ENCODE data around the gene WWP2. TPM values are rescaled to one million over a fixed set of nuclear protein-coding genes. Genes with fewer than 3 reads are reported as not detected.
A peak's percentile ranks its signal among the peaks of the same experiment; 100 is the strongest.

Gene WWP2
- total RNA-seq, 1 donor from 2014 or later, result 39.9 TPM

DNA sequence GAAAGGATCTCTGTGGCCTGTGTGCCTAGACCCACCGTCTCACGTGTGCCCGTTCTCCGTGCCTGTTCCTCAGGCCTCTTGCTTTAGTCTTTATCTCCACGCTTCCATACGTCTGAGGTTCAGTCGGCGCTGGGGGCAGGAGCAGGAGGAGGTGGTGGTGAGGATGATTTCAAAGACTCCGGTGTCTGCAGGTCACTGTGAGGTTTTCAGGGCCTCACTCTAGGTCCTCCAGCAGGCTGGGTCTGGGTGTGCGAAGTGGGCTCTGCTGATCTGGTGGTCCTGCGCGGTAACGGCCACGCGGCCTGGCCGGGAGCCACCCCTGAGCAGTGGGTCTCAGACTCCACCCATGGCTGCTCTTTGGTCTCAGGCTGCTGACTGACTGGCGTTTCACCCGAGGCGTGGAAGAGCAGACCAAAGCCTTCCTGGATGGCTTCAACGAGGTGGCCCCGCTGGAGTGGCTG is 174.6 kb downstream of the WWP2 start:
- Mint-ChIP-seq H3K9me3 (ENCODE audit: low read depth) (no peaks in the 10 kb centered on the region), H3K27me3 (ENCODE audit: low read depth) (no peaks in the 10 kb centered on the region), H3K27ac (ENCODE audit: unreplicated experiment) (no peak overlapping the region), H3K4me3 (ENCODE audit: unreplicated experiment) (no peak overlapping the region), H3K36me3 (ENCODE audit: low read depth) (peaks cover 47% of the 10 kb centered on the region), H3K4me1 (ENCODE audit: low read depth) (no peaks in the 10 kb centered on the region)
- peak; percentile 68 for DNase-seq (ENCODE audit: low spot score)
- TF ChIP-seq CTCF (IDR thresholded peaks at IDR 0.05), result no peak

GRCh38 chr16:69937465-69937951 is 175.4 kb downstream of the WWP2 start:
- Mint-ChIP-seq H3K9me3 (ENCODE audit: low read depth) (no peaks in the 10 kb centered on the region), H3K4me1 (ENCODE audit: low read depth) (peaks cover 3% of the 10 kb centered on the region)
- peak; percentile 62 for TF ChIP-seq CTCF (IDR thresholded peaks at IDR 0.05)

DNA sequence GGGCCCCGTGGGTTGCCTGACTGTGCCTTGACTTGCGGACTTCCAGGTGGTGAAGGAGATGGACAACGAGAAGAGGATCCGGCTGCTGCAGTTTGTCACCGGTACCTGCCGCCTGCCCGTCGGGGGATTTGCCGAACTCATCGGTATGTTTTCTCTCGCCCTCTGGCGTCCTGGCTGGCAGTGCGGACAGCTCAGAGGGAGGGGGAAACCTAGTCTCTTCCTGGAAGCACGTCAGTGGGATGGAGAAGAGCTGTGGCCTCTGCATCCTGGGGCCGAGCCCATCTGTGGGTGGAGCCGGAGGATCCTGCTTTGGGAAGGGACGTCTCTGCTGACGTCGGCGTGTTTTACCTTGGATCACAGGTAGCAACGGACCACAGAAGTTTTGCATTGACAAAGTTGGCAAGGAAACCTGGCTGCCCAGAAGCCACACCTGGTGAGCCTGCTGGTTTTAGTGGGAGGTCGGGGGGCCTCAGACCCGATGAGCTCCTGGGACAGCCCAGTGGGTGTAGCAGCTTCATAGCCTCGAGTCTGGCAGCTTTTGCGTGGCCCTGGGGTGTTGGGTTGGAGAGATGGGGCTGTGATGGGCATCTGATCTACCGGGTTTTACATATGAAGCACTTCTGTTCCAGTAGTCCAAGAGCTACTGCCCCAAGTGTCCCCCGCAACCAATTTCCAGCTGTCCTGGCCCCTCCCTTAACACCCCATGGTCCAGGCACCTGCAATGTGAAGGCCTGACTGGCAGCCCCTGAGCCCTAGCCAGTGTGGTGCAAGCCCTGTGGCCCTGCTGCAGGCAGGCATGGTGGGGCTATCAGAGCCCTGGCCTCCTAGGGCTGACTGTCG is 177.1 kb downstream of the WWP2 start:
- peak; percentile 74 for DNase-seq (ENCODE audit: low spot score)
- no peaks in the 10 kb centered on the region for H3K9me3 Mint-ChIP-seq (ENCODE audit: low read depth)
- H3K27ac Mint-ChIP-seq (ENCODE audit: unreplicated experiment), result no peak overlapping the region
- peaks cover 11% of the 10 kb centered on the region for H3K4me1 Mint-ChIP-seq (ENCODE audit: low read depth)
- no peak overlapping the region for H3K4me3 Mint-ChIP-seq (ENCODE audit: unreplicated experiment)
- peaks cover 32% of the 10 kb centered on the region for H3K36me3 Mint-ChIP-seq (ENCODE audit: low read depth)
- no peak for TF ChIP-seq CTCF (IDR thresholded peaks at IDR 0.05)
- no peaks in the 10 kb centered on the region for H3K27me3 Mint-ChIP-seq (ENCODE audit: low read depth)

More at GRCh38 chr16:69937465-69937951, 175.4 kb downstream of the WWP2 start:
- Mint-ChIP-seq H3K36me3 (ENCODE audit: low read depth) (peaks cover 47% of the 10 kb centered on the region), H3K4me3 (ENCODE audit: unreplicated experiment) (no peak overlapping the region), H3K27me3 (ENCODE audit: low read depth) (no peaks in the 10 kb centered on the region), H3K27ac (ENCODE audit: unreplicated experiment) (no peak overlapping the region)
- peak; percentile 75 for DNase-seq (ENCODE audit: low spot score)

DNA sequence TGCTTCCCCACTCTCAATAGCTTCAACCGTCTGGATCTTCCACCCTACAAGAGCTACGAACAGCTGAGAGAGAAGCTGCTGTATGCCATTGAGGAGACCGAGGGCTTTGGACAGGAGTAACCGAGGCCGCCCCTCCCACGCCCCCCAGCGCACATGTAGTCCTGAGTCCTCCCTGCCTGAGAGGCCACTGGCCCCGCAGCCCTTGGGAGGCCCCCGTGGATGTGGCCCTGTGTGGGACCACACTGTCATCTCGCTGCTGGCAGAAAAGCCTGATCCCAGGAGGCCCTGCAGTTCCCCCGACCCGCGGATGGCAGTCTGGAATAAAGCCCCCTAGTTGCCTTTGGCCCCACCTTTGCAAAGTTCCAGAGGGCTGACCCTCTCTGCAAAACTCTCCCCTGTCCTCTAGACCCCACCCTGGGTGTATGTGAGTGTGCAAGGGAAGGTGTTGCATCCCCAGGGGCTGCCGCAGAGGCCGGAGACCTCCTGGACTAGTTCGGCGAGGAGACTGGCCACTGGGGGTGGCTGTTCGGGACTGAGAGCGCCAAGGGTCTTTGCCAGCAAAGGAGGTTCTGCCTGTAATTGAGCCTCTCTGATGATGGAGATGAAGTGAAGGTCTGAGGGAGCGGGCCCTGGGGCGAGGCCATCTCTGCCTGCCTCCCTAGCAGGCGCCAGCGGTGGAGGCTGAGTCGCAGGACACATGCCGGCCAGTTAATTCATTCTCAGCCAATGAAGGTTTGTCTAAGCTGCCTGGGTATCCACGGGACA is 177.9 kb downstream of the WWP2 start:
- peaks cover 32% of the 10 kb centered on the region for H3K36me3 Mint-ChIP-seq (ENCODE audit: low read depth)
- no peak overlapping the region for H3K27ac Mint-ChIP-seq (ENCODE audit: unreplicated experiment)
- no peak for TF ChIP-seq CTCF (IDR thresholded peaks at IDR 0.05)
- H3K9me3 Mint-ChIP-seq (ENCODE audit: low read depth), result no peaks in the 10 kb centered on the region
- H3K4me1 Mint-ChIP-seq (ENCODE audit: low read depth), result peaks cover 11% of the 10 kb centered on the region
- no peaks in the 10 kb centered on the region for H3K27me3 Mint-ChIP-seq (ENCODE audit: low read depth)
- no peak overlapping the region for H3K4me3 Mint-ChIP-seq (ENCODE audit: unreplicated experiment)
- peak; percentile 81 for DNase-seq (ENCODE audit: low spot score)

DNA sequence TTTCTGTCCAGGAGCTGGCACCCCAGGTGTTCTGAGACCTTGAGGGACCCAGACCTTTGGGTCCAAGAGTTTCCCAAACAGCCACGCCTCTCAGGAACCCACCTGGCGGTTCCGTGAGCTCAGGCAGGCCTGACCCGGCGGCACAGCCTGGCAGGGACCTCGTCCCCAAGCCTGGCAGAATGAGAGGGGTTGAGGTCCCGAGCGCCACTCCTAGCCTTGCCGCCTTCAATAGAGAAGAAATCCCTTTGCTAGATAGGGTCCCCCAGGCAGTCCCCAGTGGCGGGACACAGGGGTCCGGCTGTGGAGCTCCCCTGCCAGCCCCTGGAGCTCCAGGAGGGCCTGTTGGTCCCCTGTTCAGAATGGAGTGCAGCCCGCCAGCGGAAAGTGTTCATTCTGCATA is 178.5 kb downstream of the WWP2 start:
- Mint-ChIP-seq H3K36me3 (ENCODE audit: low read depth) (peaks cover 32% of the 10 kb centered on the region), H3K4me3 (ENCODE audit: unreplicated experiment) (no peak overlapping the region), H3K9me3 (ENCODE audit: low read depth) (no peaks in the 10 kb centered on the region), H3K4me1 (ENCODE audit: low read depth) (peaks cover 11% of the 10 kb centered on the region), H3K27me3 (ENCODE audit: low read depth) (no peaks in the 10 kb centered on the region), H3K27ac (ENCODE audit: unreplicated experiment) (no peak overlapping the region)
- no peak for TF ChIP-seq CTCF (IDR thresholded peaks at IDR 0.05)
- DNase-seq (ENCODE audit: low spot score), result peak; percentile 71

All from chondrocyte (in vitro differentiated cells).